A673 (cell line): Measurements from ENCODE around the gene CPEB4. TPM values are rescaled to one million over a fixed set of nuclear protein-coding genes. Genes with fewer than 3 reads are reported as not detected.

ENCODE experiments used
- BruUV-seq: library from RNA; stranded (reverse); fragments of 400-500 nt; replicated peaks from 2 replicates; lab custom pipeline; 2021; lab: Mats Ljungman, UMichigan
- CTCF ChIA-PET: fragments of 300-600 bp; sonication (Branson Sonifier 250); formaldehyde crosslinking; loops from one replicate; lab custom pipeline; 2022; ENCODE audit warnings: antibody characterized with exemption; lab: Charles Lee
- POLR2A ChIA-PET: fragments of 300-600 bp; sonication (Branson Sonifier 250); formaldehyde crosslinking; loops from one replicate; lab custom pipeline; 2022; ENCODE audit warnings: antibody characterized with exemption; ENCODE audit not compliant: low non-redundant PET; lab: Charles Lee
- DNase-seq: peaks from one replicate; pipeline ENCODE4 v3.0.0-alpha.2; 2015; ENCODE audit warnings: low spot score
- H3K27ac ChIP-seq: fragments of 200-600 bp; sonication (generic); 2 replicates; pipeline ENCODE4 v1.5.1; 2016; ENCODE audit warnings: mixed run types, low read depth, mild to moderate bottlenecking, mixed read lengths, antibody characterized with exemption, low read length; ENCODE audit not compliant: poor library complexity, severe bottlenecking
- H3K27me3 ChIP-seq: fragments of 200-600 bp; sonication (generic); replicated peaks from 2 replicates; pipeline ENCODE4 v1.6.1; 2017; ENCODE audit warnings: mixed run types, low read depth, mild to moderate bottlenecking, mixed read lengths, antibody characterized with exemption, low read length; ENCODE audit not compliant: insufficient read depth, poor library complexity
- H3K36me3 ChIP-seq: fragments of 200-600 bp; sonication (generic); 2 replicates; pipeline ENCODE4 v1.6.1; 2016; ENCODE audit warnings: mixed run types, mild to moderate bottlenecking, mixed read lengths, antibody characterized with exemption, low read length; ENCODE audit not compliant: insufficient read depth, poor library complexity, severe bottlenecking
- H3K4me1 ChIP-seq: fragments of 200-600 bp; sonication (generic); 2 replicates; pipeline ENCODE4 v1.6.1; 2017; ENCODE audit warnings: mixed run types, mild to moderate bottlenecking, mixed read lengths, antibody characterized with exemption, low read length; ENCODE audit not compliant: insufficient read depth, poor library complexity, severe bottlenecking
- H3K4me3 ChIP-seq: fragments of 200-600 bp; sonication (generic); 2 replicates; pipeline ENCODE4 v1.5.1; 2016; ENCODE audit warnings: low read depth, mixed run types, mild to moderate bottlenecking, mixed read lengths, low read length; ENCODE audit not compliant: poor library complexity, severe bottlenecking
- H3K9me3 ChIP-seq: fragments of 200-600 bp; sonication (generic); 2 replicates; pipeline ENCODE4 v1.6.1; 2016; ENCODE audit warnings: mixed run types, low read depth, mild to moderate bottlenecking, mixed read lengths, antibody characterized with exemption, low read length; ENCODE audit not compliant: poor library complexity, severe bottlenecking
- EZH2 ChIP-seq: fragments of 200-600 bp; sonication (generic); IDR thresholded peaks from 2 replicates; pipeline ENCODE4 v1.6.1; 2017; ENCODE audit warnings: borderline replicate concordance, low read depth, mild to moderate bottlenecking, mixed read lengths, antibody characterized with exemption, low read length; ENCODE audit not compliant: poor library complexity, severe bottlenecking
- intact Hi-C: fragments of 100-400 bp; cut with micrococcal nuclease; formaldehyde crosslinking; loops from one replicate; pipeline ENCODE4 v1.10.0; 2022; ENCODE audit not compliant: unreplicated experiment
- total RNA-seq: library from RNA; stranded (reverse); gene quantifications from 2 replicates; pipeline ENCODE4 v1.2.3, GENCODE V29; 2021
- TF ChIP-seq, protein P1 (sequence below): fragments of 300-800, 200-600 bp; sonication (generic); conservative IDR thresholded peaks from 2 replicates; pipeline ENCODE4 v1.5.1; 2017; ENCODE audit warnings: low read depth, mild to moderate bottlenecking, antibody characterized with exemption, low read length, moderate library complexity, mixed read lengths

The CPEB4 gene
- total RNA-seq, 1 experiment from 2014 or later, result 1.6 TPM

DNA sequence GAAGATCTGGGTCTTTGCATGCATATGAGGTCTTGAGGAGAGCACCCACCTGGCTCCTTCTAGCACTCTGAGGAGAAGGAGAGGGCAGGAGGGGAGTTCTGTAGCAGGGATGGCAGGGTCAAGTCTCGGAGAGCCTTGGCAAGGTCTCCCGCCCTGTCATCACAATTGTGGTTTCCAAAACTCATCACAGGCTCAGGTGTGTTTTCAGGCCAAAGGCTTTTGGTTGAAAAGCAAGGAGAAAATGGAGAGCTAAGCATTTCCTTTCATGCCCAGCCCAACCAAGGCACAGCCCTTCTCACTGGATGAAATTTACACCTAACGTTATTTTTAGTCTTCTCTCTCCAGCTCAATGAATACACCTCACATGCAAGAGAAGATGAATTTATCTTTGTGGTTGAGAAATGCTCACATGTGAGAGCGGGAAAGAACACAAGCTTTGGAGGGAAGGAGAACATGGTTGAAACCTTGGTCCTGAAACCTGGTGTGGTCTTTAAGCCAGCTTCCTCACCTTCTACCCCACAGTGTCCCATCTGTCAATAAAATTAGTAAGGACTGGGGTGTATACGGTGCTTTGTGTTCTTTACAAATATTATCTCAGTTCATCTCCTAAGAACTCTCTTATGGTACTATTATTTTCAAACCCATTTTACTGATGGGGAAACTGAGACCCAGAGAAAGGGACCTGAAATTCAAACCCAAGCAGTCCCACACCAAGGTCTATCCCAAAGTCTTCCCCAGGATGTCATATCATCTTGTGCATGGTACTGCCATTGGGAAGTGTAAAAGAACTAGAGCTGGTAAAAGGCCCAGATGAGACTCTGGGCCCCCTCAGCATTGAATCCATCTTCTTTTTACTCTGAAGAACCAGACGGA is 47.8 kb upstream of the CPEB4 start:
- intact Hi-C loops, result no loop called here
- TF ChIP-seq EZH2, result no peak
- TF ChIP-seq, protein P1, sequence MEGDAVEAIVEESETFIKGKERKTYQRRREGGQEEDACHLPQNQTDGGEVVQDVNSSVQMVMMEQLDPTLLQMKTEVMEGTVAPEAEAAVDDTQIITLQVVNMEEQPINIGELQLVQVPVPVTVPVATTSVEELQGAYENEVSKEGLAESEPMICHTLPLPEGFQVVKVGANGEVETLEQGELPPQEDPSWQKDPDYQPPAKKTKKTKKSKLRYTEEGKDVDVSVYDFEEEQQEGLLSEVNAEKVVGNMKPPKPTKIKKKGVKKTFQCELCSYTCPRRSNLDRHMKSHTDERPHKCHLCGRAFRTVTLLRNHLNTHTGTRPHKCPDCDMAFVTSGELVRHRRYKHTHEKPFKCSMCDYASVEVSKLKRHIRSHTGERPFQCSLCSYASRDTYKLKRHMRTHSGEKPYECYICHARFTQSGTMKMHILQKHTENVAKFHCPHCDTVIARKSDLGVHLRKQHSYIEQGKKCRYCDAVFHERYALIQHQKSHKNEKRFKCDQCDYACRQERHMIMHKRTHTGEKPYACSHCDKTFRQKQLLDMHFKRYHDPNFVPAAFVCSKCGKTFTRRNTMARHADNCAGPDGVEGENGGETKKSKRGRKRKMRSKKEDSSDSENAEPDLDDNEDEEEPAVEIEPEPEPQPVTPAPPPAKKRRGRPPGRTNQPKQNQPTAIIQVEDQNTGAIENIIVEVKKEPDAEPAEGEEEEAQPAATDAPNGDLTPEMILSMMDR, result no peak
- BruUV-seq, result no TSS peak
- POLR2A ChIA-PET, result no interaction called here
- Histone ChIP-seq H3K36me3 (no peaks in the 10 kb centered on the region), H3K27ac (no peak overlapping the region), H3K4me3 (no peak overlapping the region), H3K4me1 (no peaks in the 10 kb centered on the region), H3K9me3 (no peaks in the 10 kb centered on the region), H3K27me3 (no peaks in the 10 kb centered on the region)
- CTCF ChIA-PET, result no interaction called here
- no peak for DNase-seq

DNA sequence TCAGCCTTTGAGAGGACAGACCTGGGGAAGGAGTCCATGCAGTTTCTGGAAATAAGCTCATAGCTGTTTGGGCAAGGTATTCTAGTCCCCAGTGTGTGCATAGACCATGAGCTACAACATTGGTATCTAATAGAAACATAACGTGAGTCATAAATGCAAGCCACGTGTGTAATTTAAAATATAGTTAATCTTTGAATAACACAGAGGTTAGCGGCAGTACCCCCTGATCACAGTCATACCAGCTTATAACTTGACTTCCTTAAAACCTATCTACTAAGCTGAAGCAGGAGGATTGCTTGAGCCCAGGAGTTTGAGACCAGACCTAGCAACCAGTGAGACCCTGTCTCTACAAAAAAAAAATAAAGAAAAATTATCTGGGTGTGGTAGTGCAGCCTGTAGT is 46.4 kb upstream of the CPEB4 start:
- BruUV-seq, result no TSS peak
- intact Hi-C loops, result no loop called here
- POLR2A ChIA-PET, result no interaction called here
- Histone ChIP-seq H3K36me3 (no peaks in the 10 kb centered on the region), H3K9me3 (no peaks in the 10 kb centered on the region), H3K27ac (no peak overlapping the region), H3K4me1 (no peaks in the 10 kb centered on the region), H3K4me3 (no peak overlapping the region), H3K27me3 (no peaks in the 10 kb centered on the region)
- TF ChIP-seq, protein P1, result no peak
- TF ChIP-seq EZH2, result no peak
- no peak for DNase-seq
- CTCF ChIA-PET, result no interaction called here

DNA sequence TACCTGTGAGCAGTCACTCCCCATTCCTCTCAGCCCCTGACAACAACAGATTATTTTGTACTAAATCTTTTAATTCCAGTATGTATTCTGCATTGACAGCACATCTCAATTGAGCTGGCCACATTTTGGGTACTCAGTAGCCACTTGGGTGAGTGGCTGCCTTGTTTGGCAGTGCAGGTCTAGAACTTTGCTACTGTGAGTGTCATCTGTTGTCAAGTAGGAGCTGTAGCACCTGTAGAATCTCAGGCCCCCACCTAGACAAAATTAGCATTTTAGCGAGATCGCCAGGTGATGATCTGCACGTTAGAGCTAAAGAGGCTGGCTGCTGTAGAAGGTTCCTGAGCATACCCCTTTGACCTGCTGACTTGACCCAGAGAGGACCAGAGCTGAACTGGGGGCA is 44.4 kb upstream of the CPEB4 start:
- Histone ChIP-seq H3K27ac (no peak overlapping the region), H3K27me3 (no peaks in the 10 kb centered on the region), H3K36me3 (no peaks in the 10 kb centered on the region), H3K4me1 (no peaks in the 10 kb centered on the region), H3K9me3 (no peaks in the 10 kb centered on the region), H3K4me3 (no peak overlapping the region)
- ChIA-PET POLR2A (no interaction called here), CTCF (no interaction called here)
- intact Hi-C loops, result no loop called here
- TF ChIP-seq, protein P1, result no peak
- no peak for TF ChIP-seq EZH2
- BruUV-seq, result no TSS peak
- DNase-seq, result no peak
